VCaP (cell line): ENCODE results near the gene DCAF5.
"Not testable (repeated sequence)": the region's sequence is repeated elsewhere in the genome, so short reads cannot be mapped to it uniquely, and the experiment has no call there.

ENCODE experiments used
- H3K27ac ChIP-seq: fragments of 450-650 bp; 2 replicates; pipeline ENCODE4 v1.5.1; 2017
- CTCF ChIP-seq: fragments of 450-650 bp; conservative IDR thresholded peaks from 2 replicates; pipeline ENCODE4 v1.5.1; 2017; ENCODE audit warnings: mild to moderate bottlenecking, moderate library complexity

Gene DCAF5

GRCh38 chr14:69175130-69175529 lies 22.2 kb upstream of the DCAF5 start:
- no peak for TF ChIP-seq CTCF

GRCh38 chr14:69171569-69171968 lies 18.6 kb upstream of the DCAF5 start:
- no peak for TF ChIP-seq CTCF
- no peak overlapping the region for H3K27ac ChIP-seq

More at GRCh38 chr14:69175130-69175529, 22.2 kb upstream of the DCAF5 start:
- H3K27ac ChIP-seq, result no peak overlapping the region

- H3K27ac ChIP-seq, result no peak overlapping the region
- no peak for TF ChIP-seq CTCF
Observed at GRCh38 chr14:69170839-69171238, 17.9 kb upstream of the DCAF5 start.

DNA sequence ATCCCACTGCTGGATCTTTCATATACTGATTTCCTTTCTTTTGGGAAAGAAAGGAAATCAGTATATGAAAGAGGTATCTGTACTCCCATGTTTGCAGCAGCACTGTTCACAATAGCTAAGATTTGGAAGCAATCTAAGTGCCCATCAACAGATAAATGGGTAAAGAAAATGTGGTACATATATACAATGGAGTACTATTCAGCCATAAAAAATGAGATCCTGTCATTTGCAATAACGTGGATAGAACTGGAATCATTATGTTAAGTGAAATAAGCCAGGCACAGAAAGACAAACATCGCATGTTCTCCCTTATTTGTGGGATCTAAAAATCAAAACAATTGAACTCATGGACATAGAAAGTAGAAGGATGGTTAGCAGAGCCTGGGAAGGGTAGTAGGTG lies 12.9 kb upstream of the DCAF5 start:
- H3K27ac ChIP-seq, result not testable (repeated sequence)

GRCh38 chr14:69161590-69161989 lies 8.7 kb upstream of the DCAF5 start:
- no peak overlapping the region for H3K27ac ChIP-seq
- TF ChIP-seq CTCF, result no peak

GRCh38 chr14:69156224-69156623 lies 3.3 kb upstream of the DCAF5 start:
- TF ChIP-seq CTCF, result no peak
- H3K27ac ChIP-seq, result no peak overlapping the region

- TF ChIP-seq CTCF, result peak; percentile 32; the same call in 1 of the 2 replicates
- peak overlapping the region; percentile 28 for H3K27ac ChIP-seq
Observed at GRCh38 chr14:69154779-69155178, 1.9 kb upstream of the DCAF5 start.

DNA sequence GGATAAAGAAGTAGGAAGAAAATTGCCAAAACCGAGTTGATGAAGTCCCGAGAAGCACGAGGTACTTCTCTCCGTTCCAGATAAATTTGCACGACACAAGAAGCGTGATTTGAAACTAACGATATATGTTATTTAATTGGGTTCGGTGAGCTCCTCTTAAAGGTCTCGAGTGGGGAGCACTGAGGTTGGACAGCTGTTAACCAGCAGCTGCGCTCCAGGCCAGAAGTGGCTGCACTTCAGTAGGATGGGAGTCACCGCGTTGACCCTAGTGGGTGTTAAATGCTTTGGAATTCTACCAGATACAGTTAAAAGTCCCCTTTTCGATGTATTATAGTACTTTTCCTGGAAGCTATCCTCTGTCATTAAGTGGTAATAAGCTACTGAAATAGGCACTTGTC lies 953 bp upstream of the DCAF5 start:
- peak overlapping the region; percentile 92 for H3K27ac ChIP-seq
- no peak for TF ChIP-seq CTCF
